Prostate gland (tissue), 2 donors: Measurements from ENCODE around the gene EPC2. TPM values are rescaled to one million over a fixed set of nuclear protein-coding genes. Genes with fewer than 3 reads are reported as not detected.

Experiments used
- DNase-seq: peaks from one replicate; pipeline ENCODE4 v3.0.0-alpha.2; 2019; ENCODE audit warnings: low spot score
- H3K27ac ChIP-seq, 2 donors: fragments of 200-600 bp; sonication (generic); 2 replicates each; pipeline ENCODE4 v1.5.1; 2017 to 2019
- H3K27me3 ChIP-seq: fragments of 200-600 bp; sonication (generic); replicated peaks from 2 replicates; pipeline ENCODE4 v1.5.1; 2019; ENCODE audit not compliant: insufficient read depth
- H3K36me3 ChIP-seq, 2 donors: fragments of 200-600 bp; sonication (generic); 1 replicate in 1 of 2; 2 replicates in 1 of 2; pipeline versions ENCODE4 v1.5.1 to v1.8.1; 2017 to 2019
- H3K4me1 ChIP-seq: fragments of 200-600 bp; sonication (generic); replicated peaks from 2 replicates; pipeline ENCODE4 v1.5.1; 2019
- H3K4me3 ChIP-seq, 2 donors: fragments of 200-600 bp; sonication (generic); 2 replicates each; pipeline ENCODE4 v1.5.1; 2017 to 2019
- H3K9me3 ChIP-seq: fragments of 200-600 bp; sonication (generic); 2 replicates; pipeline ENCODE4 v1.5.1; 2017
- CTCF ChIP-seq, 4 experiments: fragments of 200-600 bp in 2 of 4; fragments of 450-650 bp in 2 of 4; sonication (generic) in 2 of 4; IDR thresholded peaks; 1 replicate in 3 of 4; 2 replicates in 1 of 4; pipeline ENCODE4 v1.5.1; 2016 to 2019; ENCODE audit warnings: antibody characterized with exemption in 4 of 4, mild to moderate bottlenecking in 2 of 4, moderate library complexity in 2 of 4
- POLR2A ChIP-seq: fragments of 450-650 bp; IDR thresholded peaks from one replicate; pipeline ENCODE4 v1.6.1; 2016; ENCODE audit warnings: antibody characterized with exemption, mild to moderate bottlenecking
- POLR2AphosphoS5 ChIP-seq: sonication (generic); formaldehyde crosslinking; IDR thresholded peaks from one replicate; pipeline ENCODE4 v1.6.1; 2017; ENCODE audit warnings: antibody characterized with exemption
- WGBS: methylation state at CpG from one replicate; pipeline ENCODE4 v1.1.5; 2018; 5-methylcytosine and 5-hydroxymethylcytosine counted together
- intact Hi-C: fragments of 100-400 bp; cut with DNase I; formaldehyde crosslinking; loops from one replicate; pipeline ENCODE4 v1.14.2; 2022
- total RNA-seq, 2 donors: library from RNA; depleted of rRNA; stranded (reverse); fragments of >200 nt; gene quantifications; one replicate each; pipeline ENCODE4 v1.1.0, GENCODE V29; 2016

Gene EPC2
- total RNA-seq, 2 donors from 2014 or later, result 27.2 to 40.2 TPM

- peaks cover 2% of the 10 kb centered on the region for H3K27me3 ChIP-seq
- TF ChIP-seq POLR2A (no peak), CTCF (IDR thresholded peaks at IDR 0.05) (no peak), POLR2AphosphoS5 (no peak)
- intact Hi-C loops, result no loop called here
- no peaks in the 10 kb centered on the region for H3K9me3 ChIP-seq
- WGBS, result 56% methylated on average over 3 of the region's 3 CpGs
- no peaks in the 10 kb centered on the region for H3K36me3 ChIP-seq
- no peak for DNase-seq
- H3K4me3 ChIP-seq, result no peak overlapping the region
- no peaks in the 10 kb centered on the region for H3K4me1 ChIP-seq
- no peak overlapping the region for H3K27ac ChIP-seq
Measured at GRCh38 chr2:148796735-148797512, 152.4 kb downstream of the EPC2 start.

GRCh38 chr2:148802448-148803220 is 158.1 kb downstream of the EPC2 start:
- WGBS, result 74% methylated on average over 2 of the region's 2 CpGs
- no peak overlapping the region for H3K4me3 ChIP-seq
- no peak overlapping the region for H3K27ac ChIP-seq
- no peaks in the 10 kb centered on the region for H3K4me1 ChIP-seq
- H3K9me3 ChIP-seq, result no peaks in the 10 kb centered on the region
- peaks cover 2% of the 10 kb centered on the region for H3K27me3 ChIP-seq
- intact Hi-C loops, result no loop called here
- no peak for DNase-seq
- H3K36me3 ChIP-seq, result no peaks in the 10 kb centered on the region
- TF ChIP-seq POLR2A (no peak), CTCF (IDR thresholded peaks at IDR 0.05) (no peak), POLR2AphosphoS5 (no peak)

GRCh38 chr2:148810081-148810480 is 165.5 kb downstream of the EPC2 start:
- no peak for DNase-seq
- intact Hi-C loops, result no loop called here

GRCh38 chr2:148812306-148812705 is 167.8 kb downstream of the EPC2 start:
- Histone ChIP-seq H3K27ac (no peak overlapping the region), H3K4me3 (no peak overlapping the region), H3K27me3 (no peaks in the 10 kb centered on the region), H3K36me3 (no peaks in the 10 kb centered on the region), H3K9me3 (no peaks in the 10 kb centered on the region), H3K4me1 (no peaks in the 10 kb centered on the region)
- WGBS, result 8% methylated on average over 6 of the region's 6 CpGs
- no peak for TF ChIP-seq CTCF (IDR thresholded peaks at IDR 0.05)
- TF ChIP-seq POLR2AphosphoS5, result peak; percentile 30
- peak; percentile 10 for DNase-seq
- intact Hi-C loops, result no loop called here

More at GRCh38 chr2:148810081-148810480, 165.5 kb downstream of the EPC2 start:
- Histone ChIP-seq H3K27ac (no peak overlapping the region), H3K4me3 (no peak overlapping the region), H3K9me3 (no peaks in the 10 kb centered on the region), H3K36me3 (no peaks in the 10 kb centered on the region), H3K27me3 (no peaks in the 10 kb centered on the region), H3K4me1 (no peaks in the 10 kb centered on the region)
- WGBS, result 97% methylated on average over 5 of the region's 5 CpGs
- TF ChIP-seq CTCF (IDR thresholded peaks at IDR 0.05), result no peak
- no peak for TF ChIP-seq POLR2A
- no peak for TF ChIP-seq POLR2AphosphoS5
